Esophagus mucosa (tissue), 1 donor: ENCODE measurements around the gene SOX11. TPM values are rescaled to one million over a fixed set of nuclear protein-coding genes. Genes with fewer than 3 reads are reported as not detected.

Experiments used
- ATAC-seq: fragments of 200-7000 bp; cut with Tn5 transposase; one replicate; pipeline ENCODE4 v1.9.1; 2020
- total RNA-seq: library from RNA; stranded (reverse); gene quantifications from one replicate; pipeline ENCODE4 v1.2.4, GENCODE V29; 2023
- donor health status: DM: yes; HTN: yes; CAD: no.

Gene SOX11
- total RNA-seq, 1 donor from 2014 or later: not detected

DNA sequence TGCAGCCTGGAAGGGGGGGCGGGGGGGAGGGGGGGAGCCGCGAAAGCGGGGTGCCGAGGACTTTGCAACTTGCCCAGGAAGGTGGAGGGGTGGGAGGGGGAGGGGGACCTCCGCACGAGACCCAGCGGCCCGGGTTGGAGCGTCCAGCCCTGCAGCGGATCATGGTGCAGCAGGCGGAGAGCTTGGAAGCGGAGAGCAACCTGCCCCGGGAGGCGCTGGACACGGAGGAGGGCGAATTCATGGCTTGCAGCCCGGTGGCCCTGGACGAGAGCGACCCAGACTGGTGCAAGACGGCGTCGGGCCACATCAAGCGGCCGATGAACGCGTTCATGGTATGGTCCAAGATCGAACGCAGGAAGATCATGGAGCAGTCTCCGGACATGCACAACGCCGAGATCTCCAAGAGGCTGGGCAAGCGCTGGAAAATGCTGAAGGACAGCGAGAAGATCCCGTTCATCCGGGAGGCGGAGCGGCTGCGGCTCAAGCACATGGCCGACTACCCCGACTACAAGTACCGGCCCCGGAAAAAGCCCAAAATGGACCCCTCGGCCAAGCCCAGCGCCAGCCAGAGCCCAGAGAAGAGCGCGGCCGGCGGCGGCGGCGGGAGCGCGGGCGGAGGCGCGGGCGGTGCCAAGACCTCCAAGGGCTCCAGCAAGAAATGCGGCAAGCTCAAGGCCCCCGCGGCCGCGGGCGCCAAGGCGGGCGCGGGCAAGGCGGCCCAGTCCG lies 540 bp downstream of the SOX11 start:
- ATAC-seq: no peak

DNA sequence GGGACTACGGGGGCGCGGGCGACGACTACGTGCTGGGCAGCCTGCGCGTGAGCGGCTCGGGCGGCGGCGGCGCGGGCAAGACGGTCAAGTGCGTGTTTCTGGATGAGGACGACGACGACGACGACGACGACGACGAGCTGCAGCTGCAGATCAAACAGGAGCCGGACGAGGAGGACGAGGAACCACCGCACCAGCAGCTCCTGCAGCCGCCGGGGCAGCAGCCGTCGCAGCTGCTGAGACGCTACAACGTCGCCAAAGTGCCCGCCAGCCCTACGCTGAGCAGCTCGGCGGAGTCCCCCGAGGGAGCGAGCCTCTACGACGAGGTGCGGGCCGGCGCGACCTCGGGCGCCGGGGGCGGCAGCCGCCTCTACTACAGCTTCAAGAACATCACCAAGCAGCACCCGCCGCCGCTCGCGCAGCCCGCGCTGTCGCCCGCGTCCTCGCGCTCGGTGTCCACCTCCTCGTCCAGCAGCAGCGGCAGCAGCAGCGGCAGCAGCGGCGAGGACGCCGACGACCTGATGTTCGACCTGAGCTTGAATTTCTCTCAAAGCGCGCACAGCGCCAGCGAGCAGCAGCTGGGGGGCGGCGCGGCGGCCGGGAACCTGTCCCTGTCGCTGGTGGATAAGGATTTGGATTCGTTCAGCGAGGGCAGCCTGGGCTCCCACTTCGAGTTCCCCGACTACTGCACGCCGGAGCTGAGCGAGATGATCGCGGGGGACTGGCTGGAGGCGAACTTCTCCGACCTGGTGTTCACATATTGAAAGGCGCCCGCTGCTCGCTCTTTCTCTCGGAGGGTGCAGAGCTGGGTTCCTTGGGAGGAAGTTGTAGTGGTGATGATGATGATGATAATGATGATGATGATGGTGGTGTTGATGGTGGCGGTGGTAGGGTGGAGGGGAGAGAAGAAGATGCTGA lies 1.4 kb downstream of the SOX11 start:
- ATAC-seq: no peak

DNA sequence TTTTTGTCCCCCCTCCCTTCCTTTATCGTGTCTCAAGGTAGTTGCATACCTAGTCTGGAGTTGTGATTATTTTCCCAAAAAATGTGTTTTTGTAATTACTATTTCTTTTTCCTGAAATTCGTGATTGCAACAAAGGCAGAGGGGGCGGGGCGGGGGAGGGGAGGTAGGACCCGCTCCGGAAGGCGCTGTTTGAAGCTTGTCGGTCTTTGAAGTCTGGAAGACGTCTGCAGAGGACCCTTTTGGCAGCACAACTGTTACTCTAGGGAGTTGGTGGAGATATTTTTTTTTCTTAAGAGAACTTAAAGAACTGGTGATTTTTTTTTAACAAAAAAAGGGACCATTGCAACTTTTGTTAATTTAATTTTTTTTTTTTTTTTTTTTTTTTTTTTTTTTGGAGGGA lies 2.1 kb downstream of the SOX11 start:
- ATAC-seq: no peak

- no peak for ATAC-seq
Measured at GRCh38 chr2:5695654-5696403, 3.6 kb downstream of the SOX11 start.

DNA sequence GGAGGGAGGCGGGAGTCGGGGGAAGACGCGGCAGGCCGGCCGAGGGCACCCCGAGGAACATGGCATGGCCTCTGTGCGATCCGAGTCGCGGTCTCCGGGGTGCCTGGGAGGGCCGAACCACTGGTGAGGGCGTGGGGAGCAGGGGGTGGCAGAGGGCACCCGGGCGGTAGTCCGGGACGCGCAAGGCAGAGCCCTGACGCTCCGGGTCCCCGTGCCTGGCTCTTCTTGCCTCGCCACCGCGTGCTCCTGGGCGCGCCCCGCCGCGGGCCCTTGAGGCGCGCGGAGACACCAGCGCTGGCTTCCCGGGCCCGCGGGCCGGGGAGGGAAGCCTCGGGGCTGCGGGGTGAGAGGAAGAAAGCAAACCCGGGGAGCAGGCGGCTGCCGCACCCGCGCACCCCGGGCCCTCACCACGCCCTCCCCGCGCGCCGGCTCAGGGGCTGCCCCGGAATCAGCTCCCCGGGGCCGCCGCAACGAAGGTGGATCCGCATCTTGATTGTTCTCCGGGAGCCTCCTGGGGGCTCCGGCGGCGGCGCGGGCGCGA lies 4.3 kb downstream of the SOX11 start:
- no peak for ATAC-seq

GRCh38 chr2:5696945-5697521 lies 4.8 kb downstream of the SOX11 start:
- ATAC-seq: no peak

GRCh38 chr2:5697562-5697961 lies 5.4 kb downstream of the SOX11 start:
- no peak for ATAC-seq

- ATAC-seq: no peak
Measured at GRCh38 chr2:5698134-5698533, 6.0 kb downstream of the SOX11 start.

DNA sequence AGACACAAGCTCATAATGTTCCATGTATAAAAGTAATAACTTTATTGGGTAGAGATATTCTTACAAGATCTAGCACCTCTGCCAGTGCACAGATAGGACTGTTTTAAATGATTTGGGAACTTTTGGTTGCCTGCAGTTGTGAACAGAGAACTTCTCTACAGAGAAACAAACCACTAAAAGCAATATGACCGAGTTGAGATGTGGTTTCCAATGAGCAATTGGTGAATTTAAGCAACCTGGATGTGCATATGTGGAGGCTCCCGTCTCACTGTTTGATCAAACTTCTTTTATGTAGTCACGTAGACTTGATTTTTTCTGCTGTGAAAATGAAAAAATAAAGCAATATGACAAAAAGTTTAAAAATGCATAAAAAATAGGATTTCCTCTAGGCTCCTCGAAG lies 7.8 kb downstream of the SOX11 start:
- ATAC-seq: no peak

GRCh38 chr2:5700551-5700950 lies 8.4 kb downstream of the SOX11 start:
- no peak for ATAC-seq

DNA sequence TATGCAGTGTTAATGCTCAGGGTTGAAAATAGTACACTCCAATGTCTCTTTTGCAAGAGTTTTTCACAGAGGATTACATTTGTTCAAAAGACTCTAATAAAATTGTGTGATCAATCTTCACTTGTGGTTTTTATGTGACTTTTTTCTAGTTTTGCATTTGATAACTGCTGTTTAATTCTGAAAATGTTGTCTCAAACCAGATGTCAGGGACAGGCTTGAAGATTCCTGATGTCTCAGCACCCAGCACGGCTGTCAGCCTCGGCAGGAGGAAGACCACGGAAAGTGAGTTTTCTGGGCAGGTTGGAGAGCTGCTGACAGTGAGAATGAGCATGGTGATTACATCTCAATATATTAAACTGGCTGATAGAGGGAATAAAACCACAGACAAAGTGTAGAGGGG lies 9.1 kb downstream of the SOX11 start:
- no peak for ATAC-seq

DNA sequence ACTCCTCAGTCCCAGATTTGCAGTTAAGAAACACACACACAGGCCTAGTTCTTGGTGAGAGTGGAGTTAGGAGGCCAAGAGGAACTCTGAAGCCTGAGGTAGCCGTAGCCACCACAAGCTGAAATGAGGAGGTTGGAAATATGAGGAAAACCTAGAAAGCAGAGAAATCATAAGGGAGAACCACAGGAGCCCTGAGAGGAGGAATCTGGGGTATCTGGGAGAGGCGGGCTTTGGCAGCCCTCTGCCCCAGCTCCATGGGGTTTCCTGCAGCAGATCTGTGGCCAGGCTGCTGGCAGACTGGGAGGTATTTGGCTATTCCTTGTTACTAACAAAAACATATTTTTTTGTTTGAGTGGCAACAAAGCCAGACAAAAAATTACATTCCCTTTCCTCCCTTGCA lies 11.0 kb downstream of the SOX11 start:
- ATAC-seq: no peak

GRCh38 chr2:5705490-5705889 lies 13.3 kb downstream of the SOX11 start:
- no peak for ATAC-seq

- no peak for ATAC-seq
Measured at GRCh38 chr2:5706717-5707455, 14.7 kb downstream of the SOX11 start.

DNA sequence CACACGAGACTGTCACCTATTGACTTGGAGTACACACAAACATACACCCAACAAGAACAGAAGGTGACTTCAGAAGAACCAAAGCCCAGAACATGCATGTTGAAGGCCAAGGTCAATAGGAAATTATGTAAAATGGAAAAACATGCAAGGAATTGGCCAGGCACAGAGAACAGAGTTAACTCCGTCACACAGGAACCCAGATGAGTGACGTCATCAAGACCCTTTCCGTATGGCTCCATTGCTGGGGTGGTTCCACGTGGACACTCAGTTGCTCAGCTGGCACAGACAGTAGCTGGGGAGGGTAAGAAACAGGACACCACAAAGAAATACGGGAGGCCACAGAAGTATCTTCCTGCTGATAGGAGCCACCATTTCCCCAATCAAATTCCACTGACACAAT lies 18.4 kb downstream of the SOX11 start:
- no peak for ATAC-seq

DNA sequence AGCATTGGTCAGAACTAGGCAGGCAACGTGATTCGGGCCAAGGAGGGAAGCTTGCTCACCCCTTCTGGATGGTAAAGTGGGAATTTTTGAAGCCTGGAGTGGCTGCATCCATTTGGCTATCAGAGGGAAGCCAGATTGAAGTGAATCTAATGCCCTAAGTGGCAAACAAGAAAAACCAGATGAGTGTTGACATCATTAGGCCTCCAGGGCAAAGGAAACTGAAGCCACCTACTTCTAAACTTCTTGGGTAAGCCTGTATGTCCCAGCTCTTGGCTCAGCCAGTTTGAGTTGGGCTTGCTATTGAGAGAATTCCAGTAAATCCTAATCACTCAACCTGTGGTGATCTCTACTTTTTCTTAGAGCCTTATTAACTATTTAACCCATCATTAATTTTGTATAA lies 20.9 kb downstream of the SOX11 start:
- ATAC-seq: no peak

DNA sequence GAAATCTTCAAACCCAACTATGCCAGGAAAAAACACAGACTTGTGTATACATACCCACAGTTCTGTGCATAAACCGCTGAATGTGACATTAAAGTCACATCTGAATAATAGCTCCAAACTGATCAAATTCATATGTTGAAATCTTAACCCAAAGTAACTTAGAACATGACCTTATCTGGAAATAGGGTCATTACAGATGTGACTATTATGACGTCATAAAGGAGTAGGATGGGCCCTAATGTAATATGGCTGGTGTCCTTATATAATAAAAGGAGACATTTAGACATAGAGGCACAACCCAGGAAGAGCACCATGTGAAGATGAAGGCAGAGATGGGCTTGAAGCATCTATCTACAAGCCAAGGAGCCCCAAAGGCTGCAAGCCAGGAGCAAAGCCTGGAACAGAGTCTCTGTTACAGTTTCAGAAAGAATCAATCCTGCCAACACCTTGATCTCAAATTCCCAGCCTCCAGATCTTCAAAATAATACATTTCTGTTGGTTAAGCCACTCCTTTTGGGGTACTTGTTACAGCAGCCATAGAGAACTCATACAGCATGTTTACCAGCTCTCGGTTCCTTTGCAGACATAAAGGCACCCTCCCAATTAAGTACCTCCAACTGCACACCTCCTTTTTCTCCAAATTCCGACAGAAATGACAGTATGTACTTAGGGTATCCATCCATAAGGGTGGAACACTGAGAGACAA lies 27.6 kb downstream of the SOX11 start:
- no peak for ATAC-seq

- ATAC-seq: no peak
Measured at GRCh38 chr2:5720426-5720825, 28.2 kb downstream of the SOX11 start.

DNA sequence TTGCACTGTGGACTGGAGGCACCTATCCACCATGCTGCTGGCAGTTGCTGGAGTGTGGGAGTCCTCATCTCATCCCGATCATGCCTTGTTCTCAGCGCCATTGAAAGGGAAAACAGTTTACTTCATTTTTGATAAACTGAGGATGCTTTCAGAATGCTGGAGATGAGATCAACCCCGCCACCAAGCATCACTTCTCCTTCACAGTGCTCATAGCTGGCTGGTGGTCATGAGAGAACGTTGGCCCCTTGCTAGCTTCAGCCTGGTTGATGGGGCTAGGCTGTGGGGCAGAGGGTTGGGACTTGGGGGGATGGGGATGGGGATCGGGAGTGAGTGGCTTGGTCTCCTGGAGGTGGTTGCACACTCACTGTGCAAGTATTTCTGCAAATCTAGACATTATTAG lies 30.1 kb downstream of the SOX11 start:
- ATAC-seq: no peak

GRCh38 chr2:5723791-5724735 lies 31.9 kb downstream of the SOX11 start:
- ATAC-seq: no peak
